ENCODE results near the gene TET1. TPM values are rescaled to one million over a fixed set of nuclear protein-coding genes. Genes with fewer than 3 reads are reported as not detected.

TET1 gene
- total and polyA plus RNA-seq, 9 of the 15 experiments (the other 6 are each of a cell fraction or from before 2014, with no cell fraction given), result 2.6 to 21.3 (median 11.6) TPM

DNA sequence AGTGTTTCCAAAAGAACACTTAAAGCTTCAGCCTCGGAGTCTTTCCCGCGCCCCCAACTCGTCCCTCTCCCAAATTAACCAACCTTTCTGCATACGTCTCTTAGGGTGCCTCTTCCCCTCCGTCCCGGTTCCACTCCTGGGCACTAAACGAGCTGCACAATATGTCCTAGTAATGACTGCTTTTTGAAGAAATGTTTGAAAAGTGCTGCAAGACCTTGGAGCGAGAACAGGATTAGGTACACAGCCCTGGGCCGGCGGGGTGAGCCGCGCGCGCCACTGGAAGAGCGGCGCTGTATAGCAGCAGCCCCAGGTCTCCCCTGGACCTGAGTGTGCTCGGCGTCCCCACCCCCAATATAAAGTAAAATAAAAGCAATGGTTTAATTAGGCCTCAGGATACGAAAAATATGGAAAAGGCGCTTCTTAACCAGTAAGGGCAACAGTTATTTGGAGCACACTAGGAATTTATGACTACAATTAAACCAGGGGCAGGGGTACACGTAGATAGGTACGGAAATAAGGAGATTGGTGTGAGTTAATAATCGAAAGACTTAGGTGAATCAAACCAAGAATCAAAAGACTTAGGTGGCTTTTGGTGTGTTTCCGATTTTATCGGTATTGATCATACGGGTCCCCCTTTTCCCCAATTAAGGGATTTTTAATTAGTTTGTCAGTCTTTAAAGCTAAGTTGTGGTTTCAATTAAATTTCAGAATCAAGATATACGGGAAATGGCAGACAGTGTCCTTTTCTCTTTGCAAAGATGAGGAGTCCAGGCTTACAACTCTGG is 1.9 kb downstream of the TET1 start (continued):
- TF ChIP-seq ZBTB40 (IDR thresholded peaks at IDR 0.05) (no peak), ZBTB40 (CRISPR knock-in tag; IDR thresholded peaks at IDR 0.05) (no peak), ELF4 (CRISPR knock-in tag; IDR thresholded peaks at IDR 0.05) (0 out of 2 replicates have a peak, but pooled peaks have one; percentile 6), SMAD3 (CRISPR knock-in tag; conservative IDR thresholded peaks at IDR 0.05) (no peak), NELFE (IDR thresholded peaks at IDR 0.05; ENCODE audit: insufficient read depth, insufficient read length) (no peak), ID3 (CRISPR knock-in tag; IDR thresholded peaks at IDR 0.05) (no peak), ID3 (tag; IDR thresholded peaks at IDR 0.05) (no peak), ARID2 (IDR thresholded peaks at IDR 0.05) (peak; percentile 78; the same call in 1 of the 2 replicates), TFAP4 (CRISPR knock-in tag; IDR thresholded peaks at IDR 0.05; ENCODE audit: borderline replicate concordance) (no peak), NFRKB (IDR thresholded peaks at IDR 0.05; ENCODE audit: low read depth) (peak; percentile 60; the same call in 1 of the 2 replicates)
- TF ChIP-seq, protein P1, sequence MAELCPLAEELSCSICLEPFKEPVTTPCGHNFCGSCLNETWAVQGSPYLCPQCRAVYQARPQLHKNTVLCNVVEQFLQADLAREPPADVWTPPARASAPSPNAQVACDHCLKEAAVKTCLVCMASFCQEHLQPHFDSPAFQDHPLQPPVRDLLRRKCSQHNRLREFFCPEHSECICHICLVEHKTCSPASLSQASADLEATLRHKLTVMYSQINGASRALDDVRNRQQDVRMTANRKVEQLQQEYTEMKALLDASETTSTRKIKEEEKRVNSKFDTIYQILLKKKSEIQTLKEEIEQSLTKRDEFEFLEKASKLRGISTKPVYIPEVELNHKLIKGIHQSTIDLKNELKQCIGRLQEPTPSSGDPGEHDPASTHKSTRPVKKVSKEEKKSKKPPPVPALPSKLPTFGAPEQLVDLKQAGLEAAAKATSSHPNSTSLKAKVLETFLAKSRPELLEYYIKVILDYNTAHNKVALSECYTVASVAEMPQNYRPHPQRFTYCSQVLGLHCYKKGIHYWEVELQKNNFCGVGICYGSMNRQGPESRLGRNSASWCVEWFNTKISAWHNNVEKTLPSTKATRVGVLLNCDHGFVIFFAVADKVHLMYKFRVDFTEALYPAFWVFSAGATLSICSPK (IDR thresholded peaks at IDR 0.05; ENCODE audit: borderline replicate concordance), result no peak
- TF ChIP-seq, protein P2, sequence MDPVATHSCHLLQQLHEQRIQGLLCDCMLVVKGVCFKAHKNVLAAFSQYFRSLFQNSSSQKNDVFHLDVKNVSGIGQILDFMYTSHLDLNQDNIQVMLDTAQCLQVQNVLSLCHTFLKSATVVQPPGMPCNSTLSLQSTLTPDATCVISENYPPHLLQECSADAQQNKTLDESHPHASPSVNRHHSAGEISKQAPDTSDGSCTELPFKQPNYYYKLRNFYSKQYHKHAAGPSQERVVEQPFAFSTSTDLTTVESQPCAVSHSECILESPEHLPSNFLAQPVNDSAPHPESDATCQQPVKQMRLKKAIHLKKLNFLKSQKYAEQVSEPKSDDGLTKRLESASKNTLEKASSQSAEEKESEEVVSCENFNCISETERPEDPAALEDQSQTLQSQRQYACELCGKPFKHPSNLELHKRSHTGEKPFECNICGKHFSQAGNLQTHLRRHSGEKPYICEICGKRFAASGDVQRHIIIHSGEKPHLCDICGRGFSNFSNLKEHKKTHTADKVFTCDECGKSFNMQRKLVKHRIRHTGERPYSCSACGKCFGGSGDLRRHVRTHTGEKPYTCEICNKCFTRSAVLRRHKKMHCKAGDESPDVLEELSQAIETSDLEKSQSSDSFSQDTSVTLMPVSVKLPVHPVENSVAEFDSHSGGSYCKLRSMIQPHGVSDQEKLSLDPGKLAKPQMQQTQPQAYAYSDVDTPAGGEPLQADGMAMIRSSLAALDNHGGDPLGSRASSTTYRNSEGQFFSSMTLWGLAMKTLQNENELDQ (CRISPR knock-in tag; IDR thresholded peaks at IDR 0.05; ENCODE audit: borderline replicate concordance), result no peak

Measured in K562 (cell line).